ENCODE measurements around the gene SAGE1. TPM values are rescaled to one million over a fixed set of nuclear protein-coding genes. Genes with fewer than 3 reads are reported as not detected.

The SAGE1 gene
- total and polyA plus RNA-seq, 2 experiments from 2014 or later = not detected

GRCh38 chrX:135892781-135893180, 735 bp upstream of the SAGE1 start (continued):
- TF ChIP-seq ZNF462 (CRISPR knock-in tag; IDR thresholded peaks at IDR 0.05) (no peak), NANOG (IDR thresholded peaks at IDR 0.05; ENCODE audit: borderline replicate concordance) (no peak), ZNF114 (CRISPR knock-in tag; IDR thresholded peaks at IDR 0.05) (no peak), JUNB (IDR thresholded peaks at IDR 0.05; ENCODE audit: unreplicated experiment) (no peak)

- H3K4me2 ChIP-seq = no peak overlapping the region
- H3K4me3 ChIP-seq = no peak overlapping the region
- no peaks in the 10 kb centered on the region for H3K9me2 ChIP-seq (ENCODE audit: insufficient read depth)
- H3K27ac ChIP-seq (ENCODE audit: low read depth) = no peak overlapping the region
- H3K79me2 ChIP-seq (replicated peaks; ENCODE audit: insufficient read depth) = no peaks in the 10 kb centered on the region
- no peaks in the 10 kb centered on the region for H3K36me3 ChIP-seq (ENCODE audit: insufficient read depth)
- H2AFZ ChIP-seq = no peak overlapping the region
- no peak for ATAC-seq
- DNase-seq (ENCODE audit: low spot score) = no peak
- H3K27me3 ChIP-seq (ENCODE audit: insufficient read depth) = no peaks in the 10 kb centered on the region
- Mint-ChIP-seq H3K9me3 (no peaks in the 10 kb centered on the region; the same call in 2 of the 3 replicates), H3K4me1 (no peaks in the 10 kb centered on the region), H3K27me3 (ENCODE audit: insufficient read depth, low read depth, poor library complexity) (peaks cover 2% of the 10 kb centered on the region), H3K27ac (no peak overlapping the region), H3K4me3 (no peak overlapping the region), H3K36me3 (ENCODE audit: low read depth) (no peaks in the 10 kb centered on the region)
- H3F3A ChIP-seq (replicated peaks; ENCODE audit: low read depth) = no peaks in the 10 kb centered on the region
- no peaks in the 10 kb centered on the region for H3K4me1 ChIP-seq (ENCODE audit: insufficient read depth)
- no peaks in the 10 kb centered on the region for H4K20me1 ChIP-seq (replicated peaks; ENCODE audit: insufficient read depth)
- TF ChIP-seq STAT1 (IDR thresholded peaks at IDR 0.05; ENCODE audit: unreplicated experiment) (no peak), REST (IDR thresholded peaks at IDR 0.05; ENCODE audit: unreplicated experiment) (no peak), JUNB (IDR thresholded peaks at IDR 0.05; ENCODE audit: unreplicated experiment) (no peak), NANOG (IDR thresholded peaks at IDR 0.05; ENCODE audit: borderline replicate concordance) (no peak), CTCF (conservative IDR thresholded peaks at IDR 0.05; ENCODE audit: low read depth in 2 of 2) (no peak), CREB1 (CRISPR knock-in tag; IDR thresholded peaks at IDR 0.05; ENCODE audit: low read depth) (no peak), EZH2phosphoT487 (IDR thresholded peaks at IDR 0.05; ENCODE audit: unreplicated experiment) (no peak)
These were observed 16.7 kb downstream of the SAGE1 start for GRCh38 chrX:135910251-135910650.

Measured in GM23338 (cell line).